ENCODE results near the gene SPAAR.
A peak's percentile ranks its signal among the peaks of the same experiment; 100 is the strongest.
"Not testable (repeated sequence)": the region's sequence is repeated elsewhere in the genome, so short reads cannot be mapped to it uniquely, and the experiment has no call there.

Gene SPAAR

GRCh38 chr9:35923927-35924763, 14.9 kb downstream of the SPAAR start:
- peak; percentile 54 for FAIRE-seq

- FAIRE-seq = no peak
Observed at GRCh38 chr9:35928591-35929452, 19.5 kb downstream of the SPAAR start.

- no peak for FAIRE-seq
Observed at GRCh38 chr9:35929453-35929718, 20.1 kb downstream of the SPAAR start.

GRCh38 chr9:35930521-35930920, 21.2 kb downstream of the SPAAR start:
- peak; percentile 9 for FAIRE-seq

GRCh38 chr9:35930989-35931388, 21.7 kb downstream of the SPAAR start:
- no peak for FAIRE-seq

- no peak for FAIRE-seq
Observed at GRCh38 chr9:35932735-35933134, 23.4 kb downstream of the SPAAR start.

- FAIRE-seq = no peak
Observed at GRCh38 chr9:35933550-35934067, 24.3 kb downstream of the SPAAR start.

- not testable (repeated sequence) for FAIRE-seq
Observed at GRCh38 chr9:35934069-35934468, 24.8 kb downstream of the SPAAR start.

- no peak for FAIRE-seq
Observed at GRCh38 chr9:35935261-35935660, 26.0 kb downstream of the SPAAR start.

GRCh38 chr9:35935755-35936509, 26.6 kb downstream of the SPAAR start:
- FAIRE-seq = peak; percentile 53

GRCh38 chr9:35937227-35937626, 27.9 kb downstream of the SPAAR start:
- FAIRE-seq = no peak

GRCh38 chr9:35938474-35939356, 29.4 kb downstream of the SPAAR start:
- FAIRE-seq = no peak

GRCh38 chr9:35939679-35940250, 30.5 kb downstream of the SPAAR start:
- no peak for FAIRE-seq

GRCh38 chr9:35940458-35941407, 31.4 kb downstream of the SPAAR start:
- FAIRE-seq = no peak

GRCh38 chr9:35942286-35942685, 33.0 kb downstream of the SPAAR start:
- FAIRE-seq = no peak

GRCh38 chr9:35944173-35944572, 34.9 kb downstream of the SPAAR start:
- no peak for FAIRE-seq

GRCh38 chr9:35944841-35945240, 35.6 kb downstream of the SPAAR start:
- no peak for FAIRE-seq

- peak; percentile 80 for FAIRE-seq
Observed at GRCh38 chr9:35945341-35946018, 36.2 kb downstream of the SPAAR start.

- no peak for FAIRE-seq
Observed at GRCh38 chr9:35948451-35948850, 39.2 kb downstream of the SPAAR start.

- no peak for FAIRE-seq
Observed at GRCh38 chr9:35948901-35949318, 39.6 kb downstream of the SPAAR start.

All from A204.1 (cell line).